ENCODE results near the gene ZBTB42. TPM values are rescaled to one million over a fixed set of nuclear protein-coding genes. Genes with fewer than 3 reads are reported as not detected.

ZBTB42 gene
- polyA plus RNA-seq, 3 donors: 0.49 to 1.0 (median 0.68) TPM

DNA sequence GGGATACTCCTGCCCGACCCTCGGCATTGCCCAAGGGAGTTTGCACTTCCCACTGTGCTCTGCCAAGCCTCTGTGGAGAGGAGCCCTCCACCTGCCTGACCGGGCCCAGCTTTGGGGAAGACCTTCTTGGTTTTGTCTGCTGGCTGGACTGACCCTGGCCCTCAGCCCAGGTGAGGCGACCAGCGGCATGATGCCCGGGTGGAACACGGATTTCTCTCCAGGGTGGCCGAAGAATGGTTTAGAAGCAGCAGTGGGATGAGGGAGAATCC, 15.6 kb downstream of the ZBTB42 start:
- Histone ChIP-seq H3K4me3 (replicated peaks in 1 of 3; ENCODE audit: low read depth in 2 of 3, low read length in 3 of 3) (peak overlapping the region; percentile 67 to 80 (median 69)), H4K20me1 (ENCODE audit: insufficient read depth, low read length) (no peaks in the 10 kb centered on the region), H3K27ac (ENCODE audit: low read depth in 1 of 2, low read length in 2 of 2) (peak overlapping the region; percentile 84 to 94), H2AFZ (ENCODE audit: insufficient read depth, low read depth, low read length, poor library complexity, severe bottlenecking) (peak overlapping the region; percentile 92), H3K9me3 (replicated peaks in 1 of 2; ENCODE audit: control insufficient read depth in 1 of 2, insufficient read depth in 1 of 2, low read length in 2 of 2) (peaks cover 0 to 3% of the 10 kb centered on the region in 2 donors), H3K27me3 (ENCODE audit: control insufficient read depth in 2 of 2, insufficient read depth in 2 of 2, low read length in 2 of 2) (no peaks in the 10 kb centered on the region), H3K4me1 (ENCODE audit: control insufficient read depth in 1 of 2, insufficient read depth in 2 of 2, low read length in 2 of 2) (peaks cover 21 to 29% of the 10 kb centered on the region in 2 donors), H3K36me3 (replicated peaks in 1 of 2; ENCODE audit: control insufficient read depth in 1 of 2, insufficient read depth in 2 of 2, low read length in 2 of 2) (no peaks in the 10 kb centered on the region), H3K4me2 (replicated peaks; ENCODE audit: extremely low read depth, low read length, poor library complexity, severe bottlenecking) (peak overlapping the region; percentile 85), H3K9ac (ENCODE audit: insufficient read depth, low read length, poor library complexity, severe bottlenecking) (peak overlapping the region; percentile 87), H3K79me2 (ENCODE audit: insufficient read depth, low read length) (peaks cover 6% of the 10 kb centered on the region)
- H3K27me3 Mint-ChIP-seq (ENCODE audit: low read depth in 3 of 3): peaks cover 0 to 3% (median 2%) of the 10 kb centered on the region in 3 donors
- peaks cover 0 to 6% of the 10 kb centered on the region in 2 donors for H3K36me3 Mint-ChIP-seq
- intact Hi-C loops (cut with micrococcal nuclease): no loop called here
- DNase-seq: no peak
- H3K27ac Mint-ChIP-seq: peak overlapping the region; percentile 83 to 93 (median 90)
- TF ChIP-seq, protein P1, sequence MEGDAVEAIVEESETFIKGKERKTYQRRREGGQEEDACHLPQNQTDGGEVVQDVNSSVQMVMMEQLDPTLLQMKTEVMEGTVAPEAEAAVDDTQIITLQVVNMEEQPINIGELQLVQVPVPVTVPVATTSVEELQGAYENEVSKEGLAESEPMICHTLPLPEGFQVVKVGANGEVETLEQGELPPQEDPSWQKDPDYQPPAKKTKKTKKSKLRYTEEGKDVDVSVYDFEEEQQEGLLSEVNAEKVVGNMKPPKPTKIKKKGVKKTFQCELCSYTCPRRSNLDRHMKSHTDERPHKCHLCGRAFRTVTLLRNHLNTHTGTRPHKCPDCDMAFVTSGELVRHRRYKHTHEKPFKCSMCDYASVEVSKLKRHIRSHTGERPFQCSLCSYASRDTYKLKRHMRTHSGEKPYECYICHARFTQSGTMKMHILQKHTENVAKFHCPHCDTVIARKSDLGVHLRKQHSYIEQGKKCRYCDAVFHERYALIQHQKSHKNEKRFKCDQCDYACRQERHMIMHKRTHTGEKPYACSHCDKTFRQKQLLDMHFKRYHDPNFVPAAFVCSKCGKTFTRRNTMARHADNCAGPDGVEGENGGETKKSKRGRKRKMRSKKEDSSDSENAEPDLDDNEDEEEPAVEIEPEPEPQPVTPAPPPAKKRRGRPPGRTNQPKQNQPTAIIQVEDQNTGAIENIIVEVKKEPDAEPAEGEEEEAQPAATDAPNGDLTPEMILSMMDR (IDR thresholded peaks at IDR 0.05): no peak
- H3K4me3 Mint-ChIP-seq: peak overlapping the region; percentile 90 to 93
- H3K9me3 Mint-ChIP-seq: peaks cover 0 to 8% (median 2%) of the 10 kb centered on the region in 7 donors
- WGBS (ENCODE audit: insufficient coverage): 0% methylated on average over 3 of the region's 8 CpGs
- H3K4me1 Mint-ChIP-seq: peaks cover 22% of the 10 kb centered on the region

- 97% methylated on average over 8 of the region's 8 CpGs for WGBS (ENCODE audit: insufficient coverage)
- no peaks in the 10 kb centered on the region for H3K27me3 ChIP-seq (ENCODE audit: control insufficient read depth in 2 of 2, insufficient read depth in 2 of 2, low read length in 2 of 2)
Measured at GRCh38 chr14:104817930-104818713, 17.2 kb downstream of the ZBTB42 start.

More at GRCh38 chr14:104817930-104818713, 17.2 kb downstream of the ZBTB42 start:
- Histone ChIP-seq H3K27ac (ENCODE audit: low read depth in 1 of 2, low read length in 2 of 2) (no peak overlapping the region), H3K9ac (ENCODE audit: insufficient read depth, low read length, poor library complexity, severe bottlenecking) (no peak overlapping the region), H3K4me2 (replicated peaks; ENCODE audit: extremely low read depth, low read length, poor library complexity, severe bottlenecking) (no peak overlapping the region), H3K4me1 (ENCODE audit: control insufficient read depth in 1 of 2, insufficient read depth in 2 of 2, low read length in 2 of 2) (peaks cover 21 to 29% of the 10 kb centered on the region in 2 donors), H3K9me3 (replicated peaks in 1 of 2; ENCODE audit: control insufficient read depth in 1 of 2, insufficient read depth in 1 of 2, low read length in 2 of 2) (peaks cover 0 to 3% of the 10 kb centered on the region in 2 donors), H3K79me2 (ENCODE audit: insufficient read depth, low read length) (peaks cover 6% of the 10 kb centered on the region), H3K36me3 (replicated peaks in 1 of 2; ENCODE audit: control insufficient read depth in 1 of 2, insufficient read depth in 2 of 2, low read length in 2 of 2) (no peaks in the 10 kb centered on the region), H4K20me1 (ENCODE audit: insufficient read depth, low read length) (no peaks in the 10 kb centered on the region), H2AFZ (ENCODE audit: insufficient read depth, low read depth, low read length, poor library complexity, severe bottlenecking) (no peak overlapping the region), H3K4me3 (replicated peaks in 1 of 3; ENCODE audit: low read depth in 2 of 3, low read length in 3 of 3) (no peak overlapping the region)
- H3K27me3 Mint-ChIP-seq (ENCODE audit: low read depth in 3 of 3): peaks cover under 1 to 3% (median 2%) of the 10 kb centered on the region in 3 donors
- peaks cover 22% of the 10 kb centered on the region for H3K4me1 Mint-ChIP-seq
- peaks cover 0 to 8% (median 2%) of the 10 kb centered on the region in 7 donors for H3K9me3 Mint-ChIP-seq
- intact Hi-C loops (cut with micrococcal nuclease): no loop called here
- no peak for DNase-seq
- peak overlapping the region in 1 of 2 donors; percentile 12 for H3K4me3 Mint-ChIP-seq
- TF ChIP-seq, protein P1 (IDR thresholded peaks at IDR 0.05): no peak
- peaks cover 0 to 8% of the 10 kb centered on the region in 2 donors for H3K36me3 Mint-ChIP-seq
- H3K27ac Mint-ChIP-seq: no peak overlapping the region

Data from CD14-positive monocyte (primary cell).